H54 (cell line): ENCODE data around the gene AGBL1.

Experiments
- DNase-seq: peaks from one replicate; pipeline ENCODE4 v3.0.0; 2011; ENCODE audit warnings: low spot score, mixed read lengths; ENCODE audit not compliant: insufficient read length
- FAIRE-seq: peaks from 3 replicates; lab custom pipeline; 2011; peaks lifted over from hg19 to GRCh38; lab: Jason Lieb, UNC
- POLR2A ChIP-seq: IDR thresholded peaks from 2 replicates; pipeline ENCODE4 v1.6.1; 2011; ENCODE audit warnings: low read depth, mild to moderate bottlenecking, low read length

The AGBL1 gene

DNA sequence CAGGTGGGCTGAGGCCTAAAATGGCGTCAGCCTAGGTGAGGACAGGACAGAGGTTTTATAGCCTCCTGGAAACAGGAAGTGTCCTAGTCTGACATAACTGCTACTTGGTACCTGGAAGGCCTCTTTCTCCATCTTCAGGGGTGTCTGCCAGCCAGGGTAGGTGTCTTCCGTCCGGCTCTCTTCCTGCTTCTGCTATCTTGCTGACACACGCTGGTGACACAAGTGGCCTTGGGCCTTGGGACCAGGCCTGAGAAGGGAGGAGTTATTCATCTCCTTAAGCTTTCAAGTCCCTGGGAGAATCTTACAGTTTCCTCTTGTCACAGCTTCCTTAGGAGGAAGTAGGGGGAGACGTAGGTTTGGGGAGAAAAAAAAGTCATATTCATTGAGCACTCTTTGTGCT is 551.3 kb downstream of the AGBL1 start:
- no peak for FAIRE-seq
- DNase-seq: no peak
- no peak for TF ChIP-seq POLR2A

DNA sequence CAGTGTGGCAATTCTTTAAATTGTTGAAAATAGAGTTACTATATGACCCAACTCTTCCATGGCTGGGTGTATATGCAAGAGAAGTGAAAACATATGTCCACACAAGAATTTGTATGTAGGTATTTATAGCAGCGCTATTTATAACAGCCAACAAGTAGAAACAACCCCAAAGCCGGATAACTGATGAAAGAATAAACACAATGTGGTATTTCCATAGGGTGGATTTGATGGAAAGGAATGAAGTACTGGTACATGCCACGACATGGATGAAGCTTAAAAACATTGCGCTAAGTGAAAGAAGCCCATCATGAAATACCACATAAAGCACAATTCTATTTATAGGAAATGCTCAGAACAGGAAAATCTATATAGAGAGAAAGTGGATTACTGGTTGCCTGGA is 554.5 kb downstream of the AGBL1 start:
- FAIRE-seq (no peak), DNase-seq (no peak)

DNA sequence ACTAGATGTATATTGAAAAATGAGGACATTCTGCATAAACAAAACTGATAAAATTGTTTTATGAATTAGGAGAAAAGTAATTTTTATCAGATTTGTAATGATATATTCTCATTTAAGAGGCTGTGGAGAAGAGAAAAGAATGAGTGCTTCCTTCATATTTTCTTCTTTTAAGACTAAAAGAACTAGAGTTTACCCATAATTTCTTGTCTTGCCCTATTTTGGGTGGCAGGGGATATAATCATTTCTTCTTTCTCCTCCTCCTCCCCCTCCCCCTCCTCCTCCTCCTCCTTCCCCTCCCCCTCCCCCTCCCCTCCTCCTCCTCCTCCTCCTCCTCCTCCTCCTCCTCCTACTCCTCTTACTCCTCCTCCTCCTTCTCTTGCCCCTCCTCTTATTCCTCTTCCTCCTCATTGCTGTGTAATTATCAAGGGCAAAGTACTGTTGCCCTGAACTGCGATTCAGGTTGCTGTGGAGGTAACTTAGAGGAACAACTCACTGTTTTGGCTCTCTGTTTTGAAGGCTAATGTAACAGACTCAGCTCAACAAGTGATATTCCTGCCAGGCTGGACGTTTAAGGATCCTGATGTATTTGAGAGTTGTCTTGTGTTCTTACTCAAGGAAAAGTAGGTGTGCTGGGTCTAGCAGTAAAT is 555.4 kb downstream of the AGBL1 start:
- TF ChIP-seq POLR2A: no peak
- FAIRE-seq (no peak), DNase-seq (no peak)

More for the DNA sequence above, 554.5 kb downstream of the AGBL1 start:
- TF ChIP-seq POLR2A: no peak

DNA sequence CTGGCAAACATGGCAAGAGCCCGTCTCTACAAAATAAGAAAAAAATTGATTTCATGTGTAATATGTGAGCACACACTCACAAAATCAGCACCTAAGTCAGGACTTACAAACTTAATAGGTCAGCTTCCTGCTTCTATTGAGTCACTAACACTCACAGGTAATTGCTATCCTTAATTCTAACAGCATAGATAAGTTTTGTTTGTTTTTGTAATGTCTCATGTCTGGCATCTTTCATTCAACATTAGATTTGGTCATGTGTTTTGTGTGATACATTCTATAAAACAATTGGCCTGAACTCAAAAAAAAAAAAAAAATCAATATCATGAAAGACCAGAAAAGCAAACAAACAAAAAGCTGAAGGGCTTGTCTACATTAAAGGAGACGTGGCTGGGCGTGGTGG is 564.7 kb downstream of the AGBL1 start:
- no peak for TF ChIP-seq POLR2A
- FAIRE-seq: no peak
- DNase-seq: no peak

DNA sequence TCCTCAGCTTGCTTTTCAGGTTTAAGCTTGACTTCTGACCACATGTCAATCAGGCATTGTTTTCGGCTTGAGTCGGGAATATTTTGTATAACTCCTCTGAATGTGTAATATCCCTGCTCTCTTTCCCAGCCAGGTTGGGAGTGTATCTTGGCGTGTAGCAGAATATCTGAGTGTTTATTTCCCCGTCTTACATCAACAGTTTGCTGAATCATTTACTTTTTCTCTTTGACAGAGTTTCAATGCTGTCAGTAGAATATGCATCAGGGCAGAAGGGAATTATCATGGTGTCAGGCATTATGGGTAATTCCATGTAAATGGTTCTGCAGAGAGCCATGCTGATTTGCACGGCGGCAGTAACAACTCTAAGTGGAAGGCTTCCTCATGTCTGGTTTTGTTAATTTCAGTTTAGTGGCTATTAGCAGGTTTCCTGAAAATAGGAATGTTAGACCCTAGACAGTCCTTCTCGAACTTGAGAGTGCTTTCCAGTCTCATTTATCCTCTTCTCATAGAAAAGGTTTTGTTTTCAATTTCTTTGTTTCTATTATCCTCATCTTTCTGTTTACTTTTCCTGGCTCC is 566.3 kb downstream of the AGBL1 start:
- FAIRE-seq: no peak
- no peak for TF ChIP-seq POLR2A
- DNase-seq: no peak

GRCh38 chr15:86647810-86648440 is 568.3 kb downstream of the AGBL1 start:
- no peak for TF ChIP-seq POLR2A
- DNase-seq: no peak
- FAIRE-seq: no peak

DNA sequence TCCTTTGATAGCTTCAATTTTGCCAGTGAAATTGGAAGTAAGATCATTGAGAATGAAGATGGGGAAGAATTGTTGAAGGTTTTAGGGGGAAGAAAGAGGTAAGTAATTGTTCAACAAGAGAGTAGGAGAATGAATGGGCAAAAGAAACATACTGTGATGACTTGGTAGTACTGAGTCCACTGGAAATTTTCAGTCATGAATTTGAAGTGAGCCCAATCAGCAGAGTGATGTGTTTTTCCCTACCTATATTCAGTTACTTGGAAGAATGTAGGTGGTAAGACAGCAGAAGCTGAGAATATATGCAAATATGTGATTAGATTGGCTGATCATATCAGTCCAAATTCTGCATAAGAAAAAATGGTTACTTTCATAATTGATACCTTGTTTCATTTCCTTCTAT is 569.6 kb downstream of the AGBL1 start:
- no peak for TF ChIP-seq POLR2A
- DNase-seq (no peak), FAIRE-seq (no peak)

- DNase-seq (peak; percentile 2), FAIRE-seq (no peak)
These were observed 570.4 kb downstream of the AGBL1 start for GRCh38 chr15:86650094-86650493.

GRCh38 chr15:86653344-86654197 is 573.9 kb downstream of the AGBL1 start:
- DNase-seq (no peak), FAIRE-seq (no peak)

More at GRCh38 chr15:86650094-86650493, 570.4 kb downstream of the AGBL1 start:
- TF ChIP-seq POLR2A: no peak

DNA sequence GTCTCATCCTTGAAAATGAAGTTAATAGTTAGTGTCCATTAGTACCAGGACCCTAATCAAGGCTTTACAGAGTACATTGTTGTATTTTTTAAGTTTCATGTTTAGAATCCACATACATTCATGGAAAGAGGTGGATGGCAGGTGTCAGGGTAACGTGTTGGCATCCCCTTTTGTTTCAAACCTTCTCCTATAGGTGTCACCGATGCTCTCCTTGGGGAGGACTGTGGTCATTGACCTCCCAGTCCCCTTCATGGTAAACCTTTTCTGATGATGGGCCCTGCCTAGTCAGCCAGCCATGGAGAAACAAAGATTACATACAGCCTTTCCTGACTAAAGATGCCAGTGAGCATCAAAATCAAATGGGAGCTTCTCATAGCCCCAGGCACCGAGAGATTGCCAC is 574.8 kb downstream of the AGBL1 start:
- DNase-seq: no peak
- no peak for FAIRE-seq
- no peak for TF ChIP-seq POLR2A

More at GRCh38 chr15:86653344-86654197, 573.9 kb downstream of the AGBL1 start:
- no peak for TF ChIP-seq POLR2A

DNA sequence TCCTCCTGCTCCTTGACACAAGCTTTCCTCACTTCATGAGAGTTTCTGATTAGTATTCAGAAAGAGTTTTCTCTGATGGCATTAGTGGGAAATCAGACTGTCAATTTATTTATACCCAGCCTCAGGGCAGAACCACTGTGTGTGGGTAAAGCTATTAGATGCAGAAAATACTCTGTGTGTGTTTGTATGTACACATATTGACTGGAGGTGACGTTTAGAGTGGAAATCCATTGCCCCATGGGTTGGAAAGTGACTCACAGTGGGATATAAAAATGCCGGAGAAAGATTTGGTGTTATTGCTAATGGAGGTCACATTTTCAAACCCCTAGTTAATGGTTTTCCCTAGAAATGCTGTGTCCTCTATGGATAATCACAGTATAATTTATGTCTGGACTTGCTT is 577.6 kb downstream of the AGBL1 start:
- TF ChIP-seq POLR2A: no peak
- no peak for FAIRE-seq
- DNase-seq: no peak

- FAIRE-seq (no peak), DNase-seq (no peak)
- no peak for TF ChIP-seq POLR2A
These were observed 580.2 kb downstream of the AGBL1 start for GRCh38 chr15:86659724-86660411.

DNA sequence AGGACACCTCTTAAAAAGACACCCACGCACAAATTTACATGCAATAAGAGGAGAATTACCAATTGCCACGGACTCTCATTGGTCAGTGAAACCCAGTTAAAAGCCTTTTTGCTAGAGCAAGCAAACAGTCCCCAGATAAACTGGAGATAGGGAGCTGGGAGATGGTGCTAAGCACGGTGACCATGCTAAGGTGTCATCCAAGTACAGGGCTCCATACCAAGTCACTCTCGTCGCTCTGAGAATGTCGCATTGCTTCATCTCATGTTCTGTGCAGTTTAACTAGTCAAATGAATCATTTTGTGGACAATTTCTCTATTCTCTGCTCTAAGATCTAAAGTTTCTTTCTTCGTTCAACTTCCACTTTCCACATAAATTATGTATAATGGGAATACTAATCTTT is 581.9 kb downstream of the AGBL1 start:
- DNase-seq (no peak), FAIRE-seq (no peak)
- TF ChIP-seq POLR2A: no peak
